HG03039 (cell line): ENCODE data around the gene FRMD4A.

Experiments used
- ATAC-seq: cut with Tn5 transposase; IDR thresholded peaks from one replicate; pipeline ENCODE4 v1.9.1; 2021; ENCODE audit warnings: mild to moderate bottlenecking, moderate library complexity; ENCODE audit not compliant: unreplicated experiment

Gene FRMD4A

GRCh38 chr10:14296065-14296709 is 34.5 kb downstream of the FRMD4A start:
- no peak for ATAC-seq

GRCh38 chr10:14294347-14295059 is 36.2 kb downstream of the FRMD4A start:
- ATAC-seq = no peak

GRCh38 chr10:14293526-14293925 is 37.2 kb downstream of the FRMD4A start:
- ATAC-seq = no peak

GRCh38 chr10:14291296-14291695 is 39.4 kb downstream of the FRMD4A start:
- no peak for ATAC-seq

GRCh38 chr10:14285941-14286560 is 44.7 kb downstream of the FRMD4A start:
- ATAC-seq = no peak

GRCh38 chr10:14282276-14282675 is 48.4 kb downstream of the FRMD4A start:
- ATAC-seq = no peak

DNA sequence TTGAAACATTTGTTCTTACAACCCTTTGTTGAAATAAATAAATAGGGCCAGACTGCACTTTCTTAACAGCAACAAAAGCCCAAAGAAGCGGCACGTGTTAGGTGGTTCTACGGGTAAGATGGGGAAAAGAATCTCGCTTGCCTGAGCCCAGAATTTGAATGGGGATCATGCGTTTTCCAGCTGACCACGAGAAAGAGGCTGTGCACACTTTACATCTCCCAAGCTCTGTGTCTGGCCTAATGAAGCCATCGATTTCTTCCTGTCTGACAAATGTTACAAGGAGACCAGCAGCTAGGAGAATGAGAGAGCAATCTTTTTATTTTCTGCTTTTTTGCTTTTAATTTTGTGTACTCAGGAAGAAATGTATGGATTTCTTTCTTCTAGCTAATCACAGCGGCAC is 52.2 kb downstream of the FRMD4A start:
- no peak for ATAC-seq

GRCh38 chr10:14276210-14276609 is 54.5 kb downstream of the FRMD4A start:
- no peak for ATAC-seq

GRCh38 chr10:14271621-14272020 is 59.1 kb downstream of the FRMD4A start:
- ATAC-seq = no peak

- no peak for ATAC-seq
Observed at GRCh38 chr10:14270370-14270769, 60.4 kb downstream of the FRMD4A start.

GRCh38 chr10:14265709-14266108 is 65.0 kb downstream of the FRMD4A start:
- ATAC-seq = no peak

- no peak for ATAC-seq
Observed at GRCh38 chr10:14262836-14263425, 67.8 kb downstream of the FRMD4A start.

DNA sequence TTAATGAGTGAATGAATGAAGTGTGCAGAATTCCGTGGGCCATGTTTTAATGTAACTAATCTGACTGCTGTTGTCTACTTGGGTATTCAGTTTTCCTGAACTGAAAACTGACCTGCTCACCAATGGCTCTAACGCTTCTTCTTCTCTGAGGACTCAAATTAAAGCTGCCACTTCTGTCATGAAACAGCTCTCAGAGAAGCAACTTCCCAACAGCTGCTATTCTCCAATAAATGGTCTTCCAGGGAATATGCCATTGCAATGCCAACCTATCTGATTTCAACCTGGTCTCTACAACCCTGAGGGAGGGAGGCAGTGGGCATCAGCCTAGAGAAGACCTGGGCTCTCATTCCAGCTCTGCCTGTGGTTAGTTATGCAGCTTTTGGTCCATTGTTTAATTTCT is 69.4 kb downstream of the FRMD4A start:
- ATAC-seq = no peak

GRCh38 chr10:14259696-14260566 is 70.8 kb downstream of the FRMD4A start:
- ATAC-seq = no peak

DNA sequence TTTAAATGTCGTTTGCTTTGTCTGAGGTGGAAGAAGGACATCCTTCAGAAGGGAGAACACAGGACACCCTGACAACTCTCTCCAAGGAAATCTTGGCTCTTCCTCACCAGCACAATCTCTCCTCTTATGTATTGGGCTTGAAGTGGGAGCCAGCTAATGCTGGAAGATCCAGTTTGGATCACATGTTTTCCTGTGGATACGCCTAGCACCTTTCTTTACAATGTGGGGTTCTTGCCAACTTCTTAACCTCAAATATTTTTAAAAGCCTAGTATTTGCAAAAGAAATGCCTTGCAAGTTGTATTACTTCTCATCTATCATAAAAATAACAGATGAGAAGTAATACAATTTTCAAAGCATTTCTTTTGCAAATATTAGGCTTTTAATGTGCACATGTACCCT is 76.4 kb downstream of the FRMD4A start:
- no peak for ATAC-seq

GRCh38 chr10:14253711-14254110 is 77.0 kb downstream of the FRMD4A start:
- ATAC-seq = no peak

DNA sequence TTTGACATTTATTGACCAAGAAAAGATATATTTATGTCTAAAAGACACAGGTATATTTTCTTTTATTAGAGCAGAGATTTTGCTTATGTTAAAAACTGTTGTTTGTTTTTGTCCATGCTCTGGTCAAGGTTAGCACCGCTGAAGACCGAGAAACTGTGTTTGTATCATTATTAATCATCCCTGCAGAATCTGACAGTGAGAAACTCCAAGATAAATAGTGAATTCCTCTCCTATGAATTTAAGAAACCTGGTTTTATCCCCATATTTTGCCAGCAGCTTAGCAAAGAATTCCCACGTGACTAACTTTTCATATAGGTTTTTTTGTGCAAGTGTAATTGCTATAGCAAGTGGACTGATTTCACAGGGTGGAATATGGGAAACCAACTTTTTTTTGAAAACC is 77.6 kb downstream of the FRMD4A start:
- no peak for ATAC-seq

DNA sequence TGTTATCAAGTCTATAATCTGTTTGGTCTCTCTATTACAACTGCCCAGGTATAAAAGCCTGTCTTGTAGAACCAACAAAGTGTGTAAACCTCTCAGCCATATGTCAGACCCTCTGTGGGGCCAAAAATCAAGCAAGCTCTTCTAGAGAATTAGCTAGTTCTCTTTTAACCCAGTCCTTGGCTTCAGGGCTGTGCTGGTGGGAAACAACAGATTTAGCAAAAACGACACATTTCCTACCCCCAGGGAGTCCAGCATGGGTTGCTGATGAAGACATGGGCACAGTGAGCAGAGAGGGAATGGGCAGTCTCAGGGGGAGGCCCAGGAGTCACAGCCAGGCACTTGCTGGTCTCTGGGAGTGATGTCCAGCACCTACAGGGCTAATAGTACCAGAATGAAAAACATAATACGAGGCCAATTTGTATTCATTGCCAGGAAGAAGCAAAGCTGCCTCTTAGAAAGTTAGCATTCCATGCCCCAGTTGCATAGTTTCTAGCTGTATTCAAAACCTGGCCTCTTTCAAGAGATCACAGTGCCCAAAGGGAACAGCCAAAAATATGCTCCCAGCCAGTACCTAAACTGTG is 80.1 kb downstream of the FRMD4A start:
- ATAC-seq = no peak

DNA sequence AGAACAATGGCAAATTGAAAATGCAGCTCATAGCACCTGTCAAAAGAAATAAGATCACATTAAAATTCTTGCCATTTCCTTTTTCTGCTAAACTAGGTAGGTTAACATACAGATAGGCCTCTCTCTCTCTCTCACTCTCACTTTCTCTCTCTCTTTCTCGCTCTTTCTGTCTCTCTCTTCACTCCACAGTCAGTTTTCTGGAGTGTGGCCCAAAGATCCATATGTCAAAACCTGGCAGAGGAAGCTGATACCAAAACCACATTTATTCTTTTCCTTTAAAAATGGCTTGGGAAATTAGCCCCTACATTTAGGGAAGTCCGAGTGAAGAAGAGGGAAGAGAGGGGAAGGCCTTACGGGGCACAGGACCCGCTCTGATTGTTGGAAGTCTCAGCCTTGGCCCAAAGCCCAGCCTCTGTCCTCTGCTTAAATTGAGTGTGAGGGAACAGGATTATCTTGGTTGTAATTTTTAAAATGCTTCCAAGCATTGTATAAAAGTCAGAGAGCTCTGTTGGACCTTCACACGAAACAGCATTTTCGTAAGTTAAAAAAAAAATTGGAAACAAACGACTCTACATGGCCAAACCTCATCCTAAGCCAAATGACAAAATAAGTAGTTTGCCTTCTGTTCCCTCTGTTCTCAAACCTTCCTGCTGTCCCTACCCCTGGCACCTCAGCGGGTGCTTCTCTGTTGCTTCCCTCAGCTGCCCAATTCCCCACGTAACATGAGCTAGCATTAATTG is 83.2 kb downstream of the FRMD4A start:
- ATAC-seq = no peak

DNA sequence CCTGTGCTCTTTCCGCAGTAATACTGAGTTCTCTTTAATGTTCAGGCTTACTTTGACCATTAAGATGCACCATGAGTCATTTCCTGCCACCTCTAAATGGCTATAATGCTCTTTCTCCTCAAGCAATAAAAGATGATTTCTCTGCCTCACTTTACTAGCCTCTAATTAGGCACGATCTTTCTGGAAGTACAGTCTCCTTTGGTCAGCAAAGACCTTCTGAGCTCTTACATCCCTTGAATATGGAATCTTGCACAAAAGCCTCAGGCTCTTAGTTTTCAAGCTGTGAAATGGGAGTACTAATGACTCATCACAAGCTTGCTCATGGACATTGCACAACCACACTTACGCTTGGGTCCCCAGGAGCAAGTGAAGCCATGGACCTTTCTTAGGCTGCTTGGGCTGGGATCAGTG is 85.9 kb downstream of the FRMD4A start:
- ATAC-seq = no peak
